ENCODE data around the gene TARBP1.

The TARBP1 gene

DNA sequence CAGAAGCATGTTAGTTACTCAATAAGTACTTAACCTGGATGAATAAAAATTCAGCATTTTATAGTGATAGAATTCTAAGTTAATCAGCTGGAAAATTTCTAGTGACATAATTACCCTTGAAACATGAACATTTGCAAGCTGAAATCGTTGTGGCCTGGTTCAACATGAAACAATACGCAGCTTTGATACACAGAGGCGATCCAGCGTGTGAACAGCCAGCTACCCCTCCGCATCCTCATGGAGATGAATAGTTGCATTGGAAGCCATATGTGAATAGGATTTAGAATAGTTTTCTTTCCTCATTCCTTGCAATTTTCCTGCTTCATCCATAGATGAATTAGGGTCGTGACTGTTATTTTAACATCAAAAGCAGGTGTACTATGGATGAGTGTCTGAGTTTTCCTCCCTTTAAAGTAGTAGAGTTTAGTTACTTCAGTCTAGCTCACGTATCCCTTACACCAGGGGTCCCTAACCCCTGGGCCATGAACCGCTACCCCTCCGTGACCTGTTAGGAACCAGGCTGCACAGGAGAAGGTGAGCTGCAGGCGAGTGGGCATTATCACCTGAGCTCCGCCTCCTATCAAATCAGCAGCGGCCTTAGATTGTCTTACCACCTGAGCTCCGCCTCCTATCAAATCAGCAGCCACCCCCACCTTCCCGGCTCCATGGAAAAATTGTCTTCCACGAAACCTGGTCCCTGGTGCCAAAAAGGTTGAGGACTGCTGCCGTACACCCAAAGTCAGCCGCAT is 6.2 kb upstream of the TARBP1 start:
- TF ChIP-seq, protein P1, sequence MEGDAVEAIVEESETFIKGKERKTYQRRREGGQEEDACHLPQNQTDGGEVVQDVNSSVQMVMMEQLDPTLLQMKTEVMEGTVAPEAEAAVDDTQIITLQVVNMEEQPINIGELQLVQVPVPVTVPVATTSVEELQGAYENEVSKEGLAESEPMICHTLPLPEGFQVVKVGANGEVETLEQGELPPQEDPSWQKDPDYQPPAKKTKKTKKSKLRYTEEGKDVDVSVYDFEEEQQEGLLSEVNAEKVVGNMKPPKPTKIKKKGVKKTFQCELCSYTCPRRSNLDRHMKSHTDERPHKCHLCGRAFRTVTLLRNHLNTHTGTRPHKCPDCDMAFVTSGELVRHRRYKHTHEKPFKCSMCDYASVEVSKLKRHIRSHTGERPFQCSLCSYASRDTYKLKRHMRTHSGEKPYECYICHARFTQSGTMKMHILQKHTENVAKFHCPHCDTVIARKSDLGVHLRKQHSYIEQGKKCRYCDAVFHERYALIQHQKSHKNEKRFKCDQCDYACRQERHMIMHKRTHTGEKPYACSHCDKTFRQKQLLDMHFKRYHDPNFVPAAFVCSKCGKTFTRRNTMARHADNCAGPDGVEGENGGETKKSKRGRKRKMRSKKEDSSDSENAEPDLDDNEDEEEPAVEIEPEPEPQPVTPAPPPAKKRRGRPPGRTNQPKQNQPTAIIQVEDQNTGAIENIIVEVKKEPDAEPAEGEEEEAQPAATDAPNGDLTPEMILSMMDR (IDR thresholded peaks at IDR 0.05): no peak

DNA sequence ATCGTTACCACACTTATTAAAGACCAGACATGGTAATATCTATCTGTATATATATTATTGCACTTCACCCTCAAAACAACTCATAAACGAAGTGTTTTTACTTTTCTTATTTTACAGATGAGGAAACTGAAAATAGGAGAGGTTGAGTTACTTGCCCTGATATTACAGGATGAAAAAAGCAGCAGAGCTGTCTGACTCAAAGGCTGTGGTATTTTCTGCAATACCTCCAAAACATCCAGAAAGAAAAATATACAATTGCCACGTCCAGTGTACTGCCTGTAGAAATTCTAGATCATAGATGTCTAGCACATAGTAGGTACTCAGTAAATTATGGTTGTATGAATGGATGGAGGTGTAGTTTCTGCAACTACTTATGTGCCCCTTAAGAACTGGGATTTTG is 5.2 kb upstream of the TARBP1 start:
- TF ChIP-seq, protein P1 (IDR thresholded peaks at IDR 0.05): no peak

DNA sequence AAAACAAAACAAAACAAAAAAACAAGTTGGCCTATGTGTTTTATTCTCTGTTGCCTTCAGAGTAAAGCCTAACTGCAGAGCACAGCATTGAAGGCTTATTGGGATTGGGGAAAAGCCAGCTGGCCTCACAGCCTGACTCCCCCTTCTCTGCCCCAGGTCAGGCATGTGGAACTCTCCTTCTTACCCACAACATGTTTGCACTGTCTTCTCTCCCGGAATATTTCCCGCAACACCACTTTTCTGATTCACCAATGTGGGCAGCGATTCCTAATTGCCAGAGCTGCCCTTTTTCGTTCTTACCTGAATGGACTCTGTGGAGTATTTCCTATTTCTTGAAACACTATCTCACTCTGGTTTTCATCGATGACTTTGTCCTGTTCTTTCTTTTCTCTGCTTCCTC is 2.8 kb upstream of the TARBP1 start:
- TF ChIP-seq, protein P1 (IDR thresholded peaks at IDR 0.05): no peak

DNA sequence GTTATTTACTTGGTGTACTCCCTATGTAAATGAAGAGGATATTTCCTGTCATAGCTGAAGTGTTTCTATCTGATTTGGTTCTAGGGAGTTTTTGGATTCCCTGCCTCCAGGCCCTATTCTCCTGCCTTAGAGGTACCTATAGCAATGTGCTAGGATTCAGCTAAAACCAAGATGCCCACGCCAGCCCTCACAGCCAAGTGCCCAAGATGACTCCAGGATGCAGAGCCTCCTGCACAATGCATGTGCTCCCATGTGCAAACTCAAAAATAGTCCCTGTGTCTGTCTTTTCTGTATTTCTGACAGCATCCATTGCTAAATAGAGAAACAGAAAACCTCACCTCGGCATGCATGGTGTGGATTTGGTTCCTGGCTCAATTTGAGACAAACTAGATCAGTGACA is 887 bp upstream of the TARBP1 start:
- TF ChIP-seq, protein P1 (IDR thresholded peaks at IDR 0.05): no peak

DNA sequence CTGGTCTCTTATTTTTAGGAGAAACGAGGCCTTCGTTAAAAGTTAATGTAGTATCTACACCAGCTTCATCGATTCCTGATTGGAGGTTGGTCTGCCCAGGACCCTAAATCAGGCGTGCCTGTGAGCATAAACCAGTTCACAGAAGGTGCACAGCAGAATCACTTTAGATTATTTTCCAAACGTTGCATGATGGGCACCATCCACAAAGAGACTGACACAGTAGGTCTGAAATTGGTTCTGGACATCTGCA is 256 bp upstream of the TARBP1 start:
- TF ChIP-seq, protein P1 (IDR thresholded peaks at IDR 0.05): no peak

DNA sequence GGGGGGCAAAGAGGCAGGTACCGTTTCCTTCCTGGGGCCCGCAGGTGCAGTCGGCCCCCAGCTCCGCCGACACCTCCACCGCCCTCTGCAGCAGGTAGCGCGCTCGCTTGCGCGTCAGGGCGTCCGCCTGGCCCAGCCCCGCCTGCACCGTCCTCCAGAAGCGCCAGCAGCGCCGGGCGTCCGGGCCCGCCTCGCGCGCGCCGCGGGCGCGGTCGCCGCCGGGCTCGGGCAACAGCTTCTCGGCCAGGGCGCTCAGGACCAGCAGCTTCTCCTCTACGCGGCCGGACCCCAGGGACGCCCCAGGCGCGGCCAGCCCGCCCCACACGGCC is 863 bp downstream of the TARBP1 start:
- TF ChIP-seq, protein P1 (IDR thresholded peaks at IDR 0.05): no peak

DNA sequence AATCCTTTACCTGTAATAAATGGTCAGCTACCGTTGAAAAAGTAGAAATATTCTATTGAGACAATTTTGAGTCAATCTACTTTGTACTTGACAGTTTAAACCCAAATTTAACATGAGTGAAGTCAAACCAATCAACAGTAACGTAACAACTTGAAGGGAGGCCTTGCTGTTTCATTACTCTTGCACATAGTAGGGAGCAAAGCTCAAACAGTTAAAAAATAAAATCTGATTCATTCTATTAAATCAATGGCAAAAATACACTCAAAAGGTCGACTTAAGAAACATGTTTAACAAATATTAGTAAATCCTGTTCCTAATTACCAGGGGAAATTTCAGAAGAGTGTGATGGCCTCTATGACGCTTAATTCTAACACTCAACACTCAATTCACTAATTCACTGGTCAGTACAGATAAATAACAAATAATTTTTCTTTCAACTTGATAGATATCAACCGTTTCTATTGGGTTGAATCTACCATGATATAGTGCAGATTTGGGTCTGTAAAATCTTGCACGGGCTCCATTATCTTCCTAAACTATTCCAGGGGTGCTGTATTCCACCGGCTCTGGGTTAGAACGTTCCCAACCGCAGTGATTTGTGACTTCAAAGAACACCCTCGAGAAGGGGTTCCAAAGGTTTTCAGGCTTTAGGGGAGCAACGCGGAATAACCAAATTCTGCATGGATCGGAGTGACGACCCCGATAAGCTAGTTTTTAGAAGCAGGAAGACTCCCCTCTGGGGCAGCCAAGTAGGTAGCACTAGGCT is 1.4 kb downstream of the TARBP1 start:
- TF ChIP-seq, protein P1 (IDR thresholded peaks at IDR 0.05): no peak
